Kidney (tissue), 14 donors: ENCODE measurements around the gene TNFSF13. TPM values are rescaled to one million over a fixed set of nuclear protein-coding genes. Genes with fewer than 3 reads are reported as not detected.

ENCODE experiments used
- DNase-seq, 5 donors: peaks; one replicate each; pipeline ENCODE4 v3.0.0-alpha.2; 2013 to 2020
- FAIRE-seq: peaks from 2 replicates; lab custom pipeline; 2012; peaks lifted over from hg19 to GRCh38; lab: Jason Lieb, UNC
- H3K27ac ChIP-seq, 2 donors: one replicate each; pipeline ENCODE4 v1.7.0; 2013; ENCODE audit warnings: low read depth in 2 of 2, low read length in 2 of 2, inconsistent platforms in 1 of 2
- H3K27me3 ChIP-seq: one replicate; pipeline ENCODE4 v1.7.1; 2013; ENCODE audit warnings: low read length, inconsistent platforms; ENCODE audit not compliant: control insufficient read depth, insufficient read depth
- H3K36me3 ChIP-seq, 3 donors: one replicate each; pipeline versions ENCODE4 v1.7.0 to v1.7.1; 2013; ENCODE audit warnings: low read length in 3 of 3, control low read depth in 1 of 3, inconsistent platforms in 1 of 3; ENCODE audit not compliant: insufficient read depth in 3 of 3, control insufficient read depth in 2 of 3
- H3K4me1 ChIP-seq, 3 donors: one replicate each; pipeline versions ENCODE4 v1.7.0 to v1.7.1; 2013; ENCODE audit warnings: low read length in 3 of 3, inconsistent platforms in 1 of 3, low read depth in 1 of 3; ENCODE audit not compliant: control insufficient read depth in 2 of 3, insufficient read depth in 2 of 3
- H3K4me3 ChIP-seq, 3 donors: one replicate each; pipeline versions ENCODE4 v1.7.0 to v1.8.1; 2013; ENCODE audit warnings: low read length in 3 of 3, control low read depth in 1 of 3, inconsistent platforms in 1 of 3
- H3K9ac ChIP-seq, 3 donors: one replicate each; pipeline versions ENCODE4 v1.7.0 to v1.7.1; 2013; ENCODE audit warnings: low read length in 3 of 3, control low read depth in 1 of 3, inconsistent platforms in 1 of 3
- H3K9me3 ChIP-seq, 3 donors: one replicate each; pipeline versions ENCODE4 v1.7.0 to v1.7.1; 2013; ENCODE audit warnings: low read length in 3 of 3, control low read depth in 1 of 3, inconsistent platforms in 1 of 3; ENCODE audit not compliant: control insufficient read depth in 2 of 3, insufficient read depth in 1 of 3
- CTCF ChIP-seq: IDR thresholded peaks from 3 replicates; pipeline ENCODE4 v1.5.1; 2012; ENCODE audit warnings: mild to moderate bottlenecking, moderate library complexity, borderline replicate concordance; ENCODE audit not compliant: insufficient read depth; ENCODE audit errors: extremely low read depth
- intact Hi-C: fragments of 100-400 bp; cut with DNase I; formaldehyde crosslinking; loops from one replicate; pipeline ENCODE4 v1.11.1; 2022
- polyA plus RNA-seq: library from polyadenylated mRNA; stranded (reverse); fragments of 350-450 nt; fragmentation: Illumina TruSeq; extraction: RNeasy Lipid Tissue Mini Kit (QIAGEN cat#74804); gene quantifications from one replicate; pipeline ENCODE4 v1.2.3, GENCODE V29; 2014; ENCODE audit warnings: low read depth, low replicate concordance; ENCODE audit not compliant: insufficient read depth
- total RNA-seq: library from RNA; stranded (reverse); fragmentation: NEBNext Ultra II Directional; extraction: Animal tissue kit (Norgen Biotek cat#: 25700); gene quantifications from one replicate; pipeline ENCODE4 v1.2.1, GENCODE V29; 2021
- donor health status: control.
- donor health status: control.
- donor health status: control.
- donor health status: control.
- donor health status: control.
- donor health status: DM: yes; HTN: yes; CAD: no.
- donor health status: Normal renal cell carcinoma (clear cell type).

Gene TNFSF13
- total and polyA plus RNA-seq, 2 donors from 2014 or later: 68.6 to 99.2 TPM

DNA sequence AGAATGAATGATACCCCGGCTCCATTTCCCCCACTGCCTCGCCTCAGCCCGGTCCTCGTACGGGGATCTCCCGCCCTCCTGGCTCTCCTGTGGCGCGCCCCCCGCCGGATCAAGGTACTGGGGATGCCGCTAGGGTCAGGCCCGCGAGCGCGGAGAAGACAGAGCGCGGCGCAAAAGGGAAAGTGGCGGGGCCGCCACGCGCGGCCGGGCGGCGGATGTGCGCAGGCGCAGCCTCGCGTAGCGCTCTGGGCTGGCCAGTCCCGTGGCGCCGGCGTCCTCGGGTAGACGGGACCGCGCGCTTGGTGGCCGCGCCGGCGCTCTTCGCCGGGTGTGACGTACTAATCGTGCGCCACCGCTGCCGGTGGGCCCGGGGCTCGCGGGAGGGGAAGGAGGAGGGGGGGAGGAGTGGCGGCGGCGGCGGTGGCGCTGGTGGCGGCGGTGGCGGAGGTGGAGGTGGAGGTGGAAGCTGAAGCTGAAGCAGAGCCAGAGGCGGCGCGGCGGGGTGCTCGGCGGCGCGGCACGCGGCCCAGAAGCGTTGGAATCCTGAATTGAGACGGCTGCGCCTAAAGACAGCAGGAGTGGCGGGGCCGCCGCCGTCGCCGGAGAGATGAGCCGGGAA is 3.1 kb downstream of the TNFSF13 start, which contains the start of gene SENP3:
TSS of gene SENP3 (plus strand) at position 331 of the 619 bp plus-strand sequence. CDS start 1,158 bp downstream, outside the sequence.
- H3K4me3 ChIP-seq: peak within 1 kb of the TSS; percentile 69 to 86 (median 75)
- H3K9me3 ChIP-seq: no peaks in the 10 kb centered on the region
- TF ChIP-seq CTCF: no peak
- peak within 1 kb of the TSS; percentile 52 to 92 (median 63) for H3K9ac ChIP-seq
- H3K27ac ChIP-seq: peak within 1 kb of the TSS; percentile 80 to 99
- FAIRE-seq: no peak
- DNase-seq: peak; percentile 93 to 97 (median 95)
- H3K36me3 ChIP-seq: peaks cover 4 to 20% (median 8%) of the 10 kb centered on the region in 3 donors
- H3K4me1 ChIP-seq: peaks cover 3 to 47% (median 35%) of the 10 kb centered on the region in 3 donors
- no peaks in the 10 kb centered on the region for H3K27me3 ChIP-seq
- intact Hi-C loops: no loop called here

DNA sequence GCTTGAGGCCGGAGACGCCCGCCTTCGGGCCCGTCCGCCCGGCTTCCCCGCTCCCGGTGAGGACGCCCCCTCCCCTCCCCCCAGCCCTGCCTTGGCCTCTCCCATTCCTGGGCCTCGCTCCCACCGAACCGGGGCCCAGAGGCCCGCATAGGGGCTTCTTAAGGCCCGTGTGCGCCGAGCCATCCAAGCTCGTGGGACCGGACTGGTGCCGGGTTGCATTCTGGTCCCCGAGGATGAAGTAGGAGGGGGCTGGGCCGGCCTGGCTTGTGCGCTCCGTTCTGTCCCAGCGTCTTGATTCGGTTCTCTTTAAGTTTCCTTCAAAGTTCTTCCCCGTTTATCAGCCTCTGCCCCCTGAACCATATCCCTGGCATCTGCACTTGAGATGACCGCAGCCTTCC is 3.7 kb downstream of the TNFSF13 start:
- no peak for TF ChIP-seq CTCF
- FAIRE-seq (no peak), DNase-seq (peak in 1 of 5 donors; percentile 39)
- Histone ChIP-seq H3K27ac (peak overlapping the region; percentile 80 to 94), H3K36me3 (peaks cover 6 to 25% (median 10%) of the 10 kb centered on the region in 3 donors), H3K27me3 (no peaks in the 10 kb centered on the region), H3K9me3 (no peaks in the 10 kb centered on the region), H3K4me1 (peaks cover 3 to 47% (median 35%) of the 10 kb centered on the region in 3 donors), H3K9ac (peak overlapping the region; percentile 20 to 83 (median 52)), H3K4me3 (peak overlapping the region; percentile 53 to 86 (median 65))
- intact Hi-C loops: no loop called here

- Histone ChIP-seq H3K4me3 (peak overlapping the region in 1 of 3 donors; percentile 86), H3K27ac (no peak overlapping the region), H3K27me3 (no peaks in the 10 kb centered on the region), H3K36me3 (peaks cover 6 to 25% (median 10%) of the 10 kb centered on the region in 3 donors), H3K9me3 (no peaks in the 10 kb centered on the region), H3K9ac (no peak overlapping the region), H3K4me1 (peaks cover 3 to 38% (median 26%) of the 10 kb centered on the region in 3 donors)
- DNase-seq: no peak
- intact Hi-C loops: no loop called here
- no peak for TF ChIP-seq CTCF
- FAIRE-seq: no peak
Observed at GRCh38 chr17:7563115-7563869, 4.7 kb downstream of the TNFSF13 start.
